Prostate gland (tissue), 2 donors: ENCODE measurements around the gene ITPR1. TPM values are rescaled to one million over a fixed set of nuclear protein-coding genes. Genes with fewer than 3 reads are reported as not detected.

Experiments used
- DNase-seq: peaks from one replicate; pipeline ENCODE4 v3.0.0-alpha.2; 2019; ENCODE audit warnings: low spot score
- H3K27ac ChIP-seq, 2 donors: fragments of 200-600 bp; sonication (generic); 2 replicates each; pipeline ENCODE4 v1.5.1; 2017 to 2019
- H3K27me3 ChIP-seq: fragments of 200-600 bp; sonication (generic); replicated peaks from 2 replicates; pipeline ENCODE4 v1.5.1; 2019; ENCODE audit not compliant: insufficient read depth
- H3K36me3 ChIP-seq, 2 donors: fragments of 200-600 bp; sonication (generic); 1 replicate in 1 of 2; 2 replicates in 1 of 2; pipeline versions ENCODE4 v1.5.1 to v1.8.1; 2017 to 2019
- H3K4me1 ChIP-seq: fragments of 200-600 bp; sonication (generic); replicated peaks from 2 replicates; pipeline ENCODE4 v1.5.1; 2019
- H3K4me3 ChIP-seq, 2 donors: fragments of 200-600 bp; sonication (generic); 2 replicates each; pipeline ENCODE4 v1.5.1; 2017 to 2019
- H3K9me3 ChIP-seq: fragments of 200-600 bp; sonication (generic); 2 replicates; pipeline ENCODE4 v1.5.1; 2017
- CTCF ChIP-seq, 4 experiments: fragments of 200-600 bp in 2 of 4; fragments of 450-650 bp in 2 of 4; sonication (generic) in 2 of 4; IDR thresholded peaks; 1 replicate in 3 of 4; 2 replicates in 1 of 4; pipeline ENCODE4 v1.5.1; 2016 to 2019; ENCODE audit warnings: antibody characterized with exemption in 4 of 4, mild to moderate bottlenecking in 2 of 4, moderate library complexity in 2 of 4
- POLR2A ChIP-seq: fragments of 450-650 bp; IDR thresholded peaks from one replicate; pipeline ENCODE4 v1.6.1; 2016; ENCODE audit warnings: antibody characterized with exemption, mild to moderate bottlenecking
- POLR2AphosphoS5 ChIP-seq: sonication (generic); formaldehyde crosslinking; IDR thresholded peaks from one replicate; pipeline ENCODE4 v1.6.1; 2017; ENCODE audit warnings: antibody characterized with exemption
- WGBS: methylation state at CpG from one replicate; pipeline ENCODE4 v1.1.5; 2018; 5-methylcytosine and 5-hydroxymethylcytosine counted together
- intact Hi-C: fragments of 100-400 bp; cut with DNase I; formaldehyde crosslinking; loops from one replicate; pipeline ENCODE4 v1.14.2; 2022
- total RNA-seq, 2 donors: library from RNA; depleted of rRNA; stranded (reverse); fragments of >200 nt; gene quantifications; one replicate each; pipeline ENCODE4 v1.1.0, GENCODE V29; 2016

ITPR1 gene
- total RNA-seq, 2 donors from 2014 or later = 80.0 to 126 TPM

- DNase-seq = no peak
- H3K27me3 ChIP-seq = no peaks in the 10 kb centered on the region
- no peak overlapping the region for H3K4me3 ChIP-seq
- H3K27ac ChIP-seq = no peak overlapping the region
- WGBS = 55% methylated on average over 2 of the region's 2 CpGs
- no peaks in the 10 kb centered on the region for H3K9me3 ChIP-seq
- TF ChIP-seq POLR2A (no peak), POLR2AphosphoS5 (no peak), CTCF (IDR thresholded peaks at IDR 0.05) (no peak)
- H3K36me3 ChIP-seq = no peaks in the 10 kb centered on the region
- H3K4me1 ChIP-seq = no peaks in the 10 kb centered on the region
- intact Hi-C loops = no loop called here
Measured at GRCh38 chr3:4734454-4734853, 241.3 kb downstream of the ITPR1 start.

GRCh38 chr3:4735243-4735642 is 242.1 kb downstream of the ITPR1 start:
- H3K4me1 ChIP-seq = no peaks in the 10 kb centered on the region
- 78% methylated on average over 4 of the region's 4 CpGs for WGBS
- no peaks in the 10 kb centered on the region for H3K27me3 ChIP-seq
- intact Hi-C loops = no loop called here
- no peaks in the 10 kb centered on the region for H3K9me3 ChIP-seq
- DNase-seq = no peak
- TF ChIP-seq POLR2A = no peak
- TF ChIP-seq POLR2AphosphoS5 = no peak
- TF ChIP-seq CTCF (IDR thresholded peaks at IDR 0.05) = no peak
- H3K4me3 ChIP-seq = no peak overlapping the region
- no peaks in the 10 kb centered on the region for H3K36me3 ChIP-seq
- H3K27ac ChIP-seq = no peak overlapping the region

- no peak for TF ChIP-seq CTCF (IDR thresholded peaks at IDR 0.05)
- TF ChIP-seq POLR2A = peak; percentile 20
- peak; percentile 68 for TF ChIP-seq POLR2AphosphoS5
- Histone ChIP-seq H3K4me1 (peaks cover 5% of the 10 kb centered on the region), H3K27ac (peak overlapping the region; percentile 23 to 42), H3K36me3 (no peaks in the 10 kb centered on the region), H3K27me3 (no peaks in the 10 kb centered on the region), H3K4me3 (no peak overlapping the region), H3K9me3 (no peaks in the 10 kb centered on the region)
- WGBS = 39% methylated on average over 14 of the region's 14 CpGs
- intact Hi-C loops = no loop called here
- peak; percentile 67 for DNase-seq
Measured at GRCh38 chr3:4736284-4736861, 243.2 kb downstream of the ITPR1 start.

- no peak overlapping the region for H3K27ac ChIP-seq
- no peak overlapping the region for H3K4me3 ChIP-seq
- 92% methylated on average over 9 of the region's 9 CpGs for WGBS
- H3K27me3 ChIP-seq = no peaks in the 10 kb centered on the region
- peaks cover 11% of the 10 kb centered on the region for H3K4me1 ChIP-seq
- H3K9me3 ChIP-seq = no peaks in the 10 kb centered on the region
- no peak for TF ChIP-seq CTCF (IDR thresholded peaks at IDR 0.05)
- TF ChIP-seq POLR2AphosphoS5 = no peak
- no peak for TF ChIP-seq POLR2A
- no peak for DNase-seq
- no peaks in the 10 kb centered on the region for H3K36me3 ChIP-seq
- intact Hi-C loops = no loop called here
Measured at GRCh38 chr3:4738737-4739274, 245.7 kb downstream of the ITPR1 start.
